Activated CD8-positive, alpha-beta T cell treated with anti-CD3 and anti-CD28 coated beads, Interleukin-2, amount 10 ng/mL, durations not matched to agents 7 days and 5 days (primary cell): ENCODE results near the gene SHC2. TPM values are rescaled to one million over a fixed set of nuclear protein-coding genes. Genes with fewer than 3 reads are reported as not detected.
"Not testable (repeated sequence)": the region's sequence is repeated elsewhere in the genome, so short reads cannot be mapped to it uniquely, and the experiment has no call there.

ENCODE experiments used
- ATAC-seq: fragments of 150-1000 bp; cut with Tn5 transposase; one replicate; pipeline ENCODE4 v1.10.0; 2021; ENCODE audit warnings: moderate library complexity
- CTCF ChIA-PET: fragments of 350-600 bp; sonication (Branson Sonifier 250); formaldehyde crosslinking; loops from one replicate; lab custom pipeline; 2021; ENCODE audit warnings: antibody characterized with exemption; lab: Charles Lee
- POLR2A ChIA-PET: fragments of 350-600 bp; sonication (Branson Sonifier 250); formaldehyde crosslinking; loops from one replicate; lab custom pipeline; 2021; ENCODE audit warnings: antibody characterized with exemption; lab: Charles Lee
- DNase-seq: peaks from one replicate; pipeline ENCODE4 v3.0.0-alpha.2; 2020
- H3K27ac Mint-ChIP-seq: one replicate; pipeline ENCODE4 v1.8.0; 2021; ENCODE audit warnings: mild to moderate bottlenecking, mixed read lengths
- H3K27me3 Mint-ChIP-seq: one replicate; pipeline ENCODE4 v1.8.0; 2021; ENCODE audit warnings: low read depth, mixed read lengths
- H3K36me3 Mint-ChIP-seq: one replicate; pipeline ENCODE4 v1.8.0; 2021; ENCODE audit warnings: low read depth, mixed read lengths
- H3K4me1 Mint-ChIP-seq: one replicate; pipeline ENCODE4 v1.8.0; 2021; ENCODE audit warnings: low read depth, mixed read lengths
- H3K4me3 Mint-ChIP-seq: one replicate; pipeline ENCODE4 v1.8.0; 2021; ENCODE audit warnings: mild to moderate bottlenecking, mixed read lengths
- H3K9me3 Mint-ChIP-seq: one replicate; pipeline ENCODE4 v1.8.0; 2022; ENCODE audit warnings: mixed read lengths; ENCODE audit not compliant: insufficient read depth
- total RNA-seq, 2 experiments: library from RNA; stranded (reverse); gene quantifications; one replicate each; pipeline ENCODE4 v1.2.3, GENCODE V29; 2021

The SHC2 gene
- total RNA-seq, 2 experiments from 2014 or later, result not detected

DNA sequence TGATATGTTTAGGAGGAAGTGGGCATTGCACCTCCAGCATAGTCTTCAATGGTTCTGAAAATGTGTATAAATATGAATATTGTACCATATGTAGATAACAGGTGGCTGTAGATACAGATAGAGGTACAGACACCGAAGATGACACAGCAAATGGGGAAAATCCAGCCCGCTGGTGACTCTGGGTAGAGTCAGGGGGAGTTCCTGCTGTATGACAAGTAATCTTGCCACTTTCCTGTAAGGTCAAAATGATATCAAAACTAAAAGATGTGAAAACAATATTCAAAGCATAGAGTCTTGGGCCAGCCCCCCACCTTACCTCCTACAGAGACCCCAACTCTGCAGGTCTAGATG is 69.7 kb downstream of the SHC2 start:
- H3K27me3 Mint-ChIP-seq, result peaks cover 14% of the 10 kb centered on the region

DNA sequence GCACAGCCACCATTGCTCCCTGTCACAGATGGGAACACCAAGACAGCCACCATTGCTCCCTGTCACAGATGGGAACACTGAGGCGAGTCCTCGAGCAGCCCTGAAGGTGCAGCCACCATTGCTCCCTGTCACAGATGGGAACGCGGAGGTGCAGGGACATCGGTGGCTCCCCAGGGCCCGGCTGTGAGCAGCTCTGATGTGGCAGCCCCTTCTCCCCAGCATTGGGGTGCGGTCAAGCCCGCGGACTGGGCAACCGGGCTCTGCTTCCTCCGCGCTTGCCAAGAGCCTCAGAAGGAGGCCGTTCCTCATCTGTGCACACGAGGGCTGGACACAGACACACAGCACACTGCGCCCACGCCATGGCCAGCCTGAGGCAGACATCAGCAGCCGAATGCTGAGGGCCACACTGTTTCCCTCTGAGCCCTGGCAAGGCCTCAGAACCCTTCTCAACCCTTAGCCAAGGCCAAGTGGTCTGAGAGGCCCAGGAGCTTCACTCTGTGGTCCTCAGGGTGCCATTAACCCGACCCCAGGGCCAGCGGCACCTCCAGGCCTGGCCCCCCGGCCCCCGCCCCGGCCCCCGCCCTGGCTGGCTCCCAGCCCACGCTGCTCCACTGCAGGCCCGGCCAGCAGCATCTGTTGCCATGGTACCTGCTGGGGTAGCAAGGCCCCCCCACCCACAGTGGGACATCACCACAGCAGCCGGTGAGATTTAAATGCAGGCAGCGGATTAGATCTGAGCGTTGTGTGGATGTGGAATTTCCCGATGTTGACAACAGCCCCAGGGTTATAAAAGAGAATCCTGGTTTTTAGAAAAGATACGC is 70.2 kb downstream of the SHC2 start:
- H3K27ac Mint-ChIP-seq, result no peak overlapping the region
- no peak overlapping the region for H3K4me3 Mint-ChIP-seq
- ChIA-PET POLR2A (no interaction called here), CTCF (no interaction called here)
- no peaks in the 10 kb centered on the region for H3K4me1 Mint-ChIP-seq
- peaks cover 4% of the 10 kb centered on the region for H3K36me3 Mint-ChIP-seq
- H3K9me3 Mint-ChIP-seq, result peaks cover 10% of the 10 kb centered on the region
- no peak for DNase-seq
- ATAC-seq, result no peak
- peaks cover 20% of the 10 kb centered on the region for H3K27me3 Mint-ChIP-seq

More for the DNA sequence above, 69.7 kb downstream of the SHC2 start:
- Mint-ChIP-seq H3K27ac (no peak overlapping the region), H3K9me3 (peaks cover 10% of the 10 kb centered on the region), H3K4me1 (no peaks in the 10 kb centered on the region), H3K36me3 (peaks cover 7% of the 10 kb centered on the region), H3K4me3 (no peak overlapping the region)
- no peak for ATAC-seq
- ChIA-PET CTCF (no interaction called here), POLR2A (no interaction called here)
- DNase-seq, result no peak

DNA sequence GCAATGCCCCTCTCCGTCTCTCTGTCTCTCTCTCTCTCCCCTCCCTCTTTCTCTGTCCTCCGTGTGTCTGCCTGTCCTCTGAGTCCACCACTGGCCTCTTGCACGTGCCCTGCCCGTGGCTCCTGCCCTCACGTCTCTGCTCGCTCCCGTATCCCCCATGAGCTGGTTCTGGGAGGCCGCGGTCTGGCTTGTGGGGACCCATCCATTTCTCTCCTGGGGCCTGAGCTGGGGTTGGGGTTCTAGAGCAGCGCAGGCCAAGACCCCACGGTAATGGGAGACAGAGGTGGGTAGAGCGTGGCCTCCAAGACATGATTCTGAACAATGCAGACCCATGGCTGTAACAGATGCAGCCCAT is 70.9 kb downstream of the SHC2 start:
- ChIA-PET CTCF (no interaction called here), POLR2A (no interaction called here)
- no peak for ATAC-seq
- peaks cover 25% of the 10 kb centered on the region for H3K27me3 Mint-ChIP-seq
- no peak overlapping the region for H3K4me3 Mint-ChIP-seq
- H3K36me3 Mint-ChIP-seq, result peaks cover 3% of the 10 kb centered on the region
- no peak for DNase-seq
- H3K4me1 Mint-ChIP-seq, result no peaks in the 10 kb centered on the region
- peaks cover 10% of the 10 kb centered on the region for H3K9me3 Mint-ChIP-seq
- no peak overlapping the region for H3K27ac Mint-ChIP-seq

DNA sequence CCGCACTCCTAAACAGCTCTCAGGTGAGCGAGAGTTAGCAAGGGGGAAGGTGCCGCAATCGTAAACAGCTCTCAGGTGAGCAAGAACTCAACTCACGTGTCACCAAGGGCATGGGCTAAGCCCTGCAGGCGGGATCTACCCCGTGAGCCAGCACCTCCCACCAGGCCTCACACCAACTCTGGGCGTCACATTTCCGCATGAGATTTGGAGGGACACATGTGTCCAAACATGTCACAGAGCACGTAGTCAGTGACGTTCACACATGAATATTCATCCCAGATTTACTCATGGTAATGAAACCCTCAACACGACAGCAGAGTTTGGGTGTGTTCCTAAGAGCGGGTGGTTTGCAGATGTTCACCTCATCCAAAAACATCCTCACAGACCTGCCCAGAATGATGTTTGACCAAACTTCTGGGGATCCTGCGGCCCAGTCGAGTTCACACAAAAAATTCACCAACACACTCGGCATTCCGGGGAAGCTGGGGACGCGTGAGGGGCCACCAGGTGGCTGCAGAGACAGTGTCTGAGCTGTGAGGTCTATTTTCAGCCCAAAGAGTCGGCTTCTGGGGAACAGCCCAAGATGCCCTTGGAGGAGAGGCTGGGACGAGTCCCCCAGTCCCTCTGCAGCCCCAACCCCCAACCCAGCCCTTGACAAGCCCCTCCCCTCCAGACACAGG is 71.4 kb downstream of the SHC2 start:
- POLR2A ChIA-PET, result no interaction called here
- CTCF ChIA-PET, result no interaction called here
- peaks cover 10% of the 10 kb centered on the region for H3K9me3 Mint-ChIP-seq
- DNase-seq, result no peak
- peaks cover 3% of the 10 kb centered on the region for H3K36me3 Mint-ChIP-seq
- no peak overlapping the region for H3K4me3 Mint-ChIP-seq
- H3K27ac Mint-ChIP-seq, result no peak overlapping the region
- H3K4me1 Mint-ChIP-seq, result no peaks in the 10 kb centered on the region
- peaks cover 29% of the 10 kb centered on the region for H3K27me3 Mint-ChIP-seq
- no peak for ATAC-seq

DNA sequence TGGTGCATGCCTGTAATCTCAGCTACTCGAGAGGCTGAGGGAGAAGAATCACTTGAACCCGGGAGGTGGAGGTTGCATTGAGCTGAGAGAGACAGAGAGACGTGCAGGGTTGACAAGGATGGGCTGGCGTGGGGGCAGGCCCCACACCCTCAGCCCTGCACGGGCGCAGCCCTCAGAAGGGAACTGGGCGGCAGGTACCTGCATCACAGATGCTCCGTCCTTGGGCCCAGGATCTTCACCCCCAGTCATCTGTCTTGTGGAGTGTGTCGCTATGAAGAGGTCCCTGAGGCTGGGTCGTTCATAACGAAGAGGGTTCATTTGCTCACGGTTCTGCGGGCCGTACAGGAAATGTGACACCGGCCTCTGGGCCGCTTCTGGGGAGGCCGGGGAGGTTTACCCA is 72.1 kb downstream of the SHC2 start:
- ATAC-seq (no peak), DNase-seq (no peak)
- peaks cover 3% of the 10 kb centered on the region for H3K36me3 Mint-ChIP-seq
- ChIA-PET POLR2A (no interaction called here), CTCF (no interaction called here)
- H3K27me3 Mint-ChIP-seq, result peaks cover 35% of the 10 kb centered on the region
- no peak overlapping the region for H3K4me3 Mint-ChIP-seq
- H3K4me1 Mint-ChIP-seq, result no peaks in the 10 kb centered on the region
- peaks cover 10% of the 10 kb centered on the region for H3K9me3 Mint-ChIP-seq
- H3K27ac Mint-ChIP-seq, result no peak overlapping the region

DNA sequence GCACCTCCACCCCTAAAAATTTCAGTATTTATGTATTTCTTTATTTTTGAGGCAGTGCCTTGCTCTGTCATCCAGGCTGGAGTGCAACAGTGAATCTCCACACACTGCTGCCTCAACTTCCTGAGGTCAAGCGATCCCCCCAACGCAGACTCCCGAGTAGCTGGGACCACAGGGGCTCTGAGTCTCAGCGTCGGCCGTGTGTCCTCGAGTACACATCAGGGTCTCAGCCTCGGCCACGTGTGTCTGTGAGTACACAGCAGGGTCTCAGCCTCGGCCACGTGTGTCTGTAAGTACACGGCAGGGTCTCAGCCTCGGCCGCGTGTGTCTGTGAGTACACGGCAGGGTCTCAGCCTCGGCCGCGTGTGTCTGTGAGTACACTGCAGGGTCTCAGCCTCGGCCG is 73.1 kb downstream of the SHC2 start:
- H3K27me3 Mint-ChIP-seq, result peaks cover 43% of the 10 kb centered on the region
- DNase-seq, result no peak
- no peak overlapping the region for H3K27ac Mint-ChIP-seq
- no peak for ATAC-seq
- ChIA-PET POLR2A (no interaction called here), CTCF (no interaction called here)
- H3K9me3 Mint-ChIP-seq, result peaks cover 6% of the 10 kb centered on the region
- no peak overlapping the region for H3K4me3 Mint-ChIP-seq
- peaks cover 7% of the 10 kb centered on the region for H3K4me1 Mint-ChIP-seq
- H3K36me3 Mint-ChIP-seq, result no peaks in the 10 kb centered on the region

DNA sequence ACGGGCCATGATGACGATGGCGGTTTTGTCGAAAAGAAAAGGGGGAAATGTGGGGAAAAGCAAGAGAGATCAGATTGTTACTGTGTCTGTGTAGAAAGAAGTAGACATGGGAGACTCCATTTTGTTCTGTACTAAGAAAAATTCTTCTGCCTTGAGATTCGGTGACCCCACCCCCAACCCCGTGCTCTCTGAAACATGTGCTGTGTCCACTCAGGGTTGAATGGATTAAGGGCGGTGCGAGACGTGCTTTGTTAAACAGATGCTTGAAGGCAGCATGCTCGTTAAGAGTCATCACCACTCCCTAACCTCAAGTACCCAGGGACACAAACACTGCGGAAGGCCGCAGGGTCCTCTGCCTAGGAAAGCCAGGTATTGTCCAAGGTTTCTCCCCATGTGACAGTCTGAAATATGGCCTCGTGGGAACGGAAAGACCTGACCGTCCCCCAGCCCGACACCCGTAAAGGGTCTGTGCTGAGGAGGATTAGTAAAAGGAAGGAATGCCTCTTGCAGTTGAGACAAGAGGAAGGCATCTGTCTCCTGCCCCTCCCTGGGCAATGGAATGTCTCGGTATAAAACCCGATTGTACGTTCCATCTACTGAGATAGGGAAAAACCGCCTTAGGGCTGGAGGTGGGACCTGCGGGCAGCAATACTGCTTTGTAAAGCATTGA is 74.1 kb downstream of the SHC2 start:
- peaks cover 47% of the 10 kb centered on the region for H3K27me3 Mint-ChIP-seq
- H3K36me3 Mint-ChIP-seq, POLR2A ChIA-PET, H3K27ac Mint-ChIP-seq, DNase-seq, H3K9me3 Mint-ChIP-seq, ATAC-seq, CTCF ChIA-PET, H3K4me3 Mint-ChIP-seq: not testable (repeated sequence)
- H3K4me1 Mint-ChIP-seq, result peaks cover 13% of the 10 kb centered on the region

DNA sequence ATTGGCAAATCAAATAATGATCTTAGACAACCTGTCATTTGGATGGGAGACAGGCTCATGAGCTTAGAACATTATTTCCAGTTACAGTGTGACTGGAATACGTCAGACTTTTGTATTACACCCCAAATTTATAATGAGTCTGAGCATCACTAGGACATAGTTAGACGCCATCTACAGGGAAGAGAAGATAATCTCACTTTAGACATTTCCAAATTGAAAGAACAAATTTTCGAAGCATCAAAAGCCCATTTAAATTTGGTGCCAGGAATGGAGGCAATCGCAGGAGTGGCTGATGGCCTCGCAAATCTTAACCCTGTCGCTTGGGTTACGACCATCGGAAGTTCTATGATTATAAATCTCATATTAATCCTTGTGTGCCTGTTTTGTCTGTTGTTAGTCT is 74.6 kb downstream of the SHC2 start:
- H3K9me3 Mint-ChIP-seq, DNase-seq, H3K36me3 Mint-ChIP-seq, ATAC-seq, CTCF ChIA-PET, H3K4me3 Mint-ChIP-seq, H3K27ac Mint-ChIP-seq, POLR2A ChIA-PET: not testable (repeated sequence)
- H3K4me1 Mint-ChIP-seq, result peaks cover 13% of the 10 kb centered on the region
- peaks cover 47% of the 10 kb centered on the region for H3K27me3 Mint-ChIP-seq

DNA sequence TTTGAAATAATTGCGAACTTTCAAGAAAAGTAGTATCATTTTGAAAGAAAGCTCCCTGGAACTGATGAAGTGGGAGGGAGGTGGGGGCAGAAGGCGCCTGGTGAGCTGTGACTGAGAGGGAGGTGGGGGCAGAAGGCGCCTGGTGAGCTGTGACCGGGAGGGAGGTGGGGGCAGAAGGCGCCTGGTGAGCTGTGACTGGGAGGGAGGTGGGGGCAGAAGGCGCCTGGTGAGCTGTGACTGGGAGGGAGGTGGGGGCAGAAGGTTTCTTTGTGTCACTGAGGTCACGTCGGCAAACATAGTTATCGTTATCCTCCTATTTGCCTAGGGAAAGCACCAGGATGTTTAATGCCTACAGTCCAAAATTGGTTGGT is 76.0 kb downstream of the SHC2 start:
- Mint-ChIP-seq H3K9me3 (no peaks in the 10 kb centered on the region), H3K27me3 (peaks cover 47% of the 10 kb centered on the region), H3K36me3 (no peaks in the 10 kb centered on the region), H3K27ac (no peak overlapping the region), H3K4me1 (peaks cover 13% of the 10 kb centered on the region), H3K4me3 (no peak overlapping the region)
- CTCF ChIA-PET, result interaction anchor here (1.0 to 1.5 kb wide), 2 partner anchors 122 to 126 kb away, joined by 3 to 7 read pairs; partner anchors contain the start of gene TPGS1
- no peak for ATAC-seq
- no peak for DNase-seq
- POLR2A ChIA-PET, result no interaction called here

DNA sequence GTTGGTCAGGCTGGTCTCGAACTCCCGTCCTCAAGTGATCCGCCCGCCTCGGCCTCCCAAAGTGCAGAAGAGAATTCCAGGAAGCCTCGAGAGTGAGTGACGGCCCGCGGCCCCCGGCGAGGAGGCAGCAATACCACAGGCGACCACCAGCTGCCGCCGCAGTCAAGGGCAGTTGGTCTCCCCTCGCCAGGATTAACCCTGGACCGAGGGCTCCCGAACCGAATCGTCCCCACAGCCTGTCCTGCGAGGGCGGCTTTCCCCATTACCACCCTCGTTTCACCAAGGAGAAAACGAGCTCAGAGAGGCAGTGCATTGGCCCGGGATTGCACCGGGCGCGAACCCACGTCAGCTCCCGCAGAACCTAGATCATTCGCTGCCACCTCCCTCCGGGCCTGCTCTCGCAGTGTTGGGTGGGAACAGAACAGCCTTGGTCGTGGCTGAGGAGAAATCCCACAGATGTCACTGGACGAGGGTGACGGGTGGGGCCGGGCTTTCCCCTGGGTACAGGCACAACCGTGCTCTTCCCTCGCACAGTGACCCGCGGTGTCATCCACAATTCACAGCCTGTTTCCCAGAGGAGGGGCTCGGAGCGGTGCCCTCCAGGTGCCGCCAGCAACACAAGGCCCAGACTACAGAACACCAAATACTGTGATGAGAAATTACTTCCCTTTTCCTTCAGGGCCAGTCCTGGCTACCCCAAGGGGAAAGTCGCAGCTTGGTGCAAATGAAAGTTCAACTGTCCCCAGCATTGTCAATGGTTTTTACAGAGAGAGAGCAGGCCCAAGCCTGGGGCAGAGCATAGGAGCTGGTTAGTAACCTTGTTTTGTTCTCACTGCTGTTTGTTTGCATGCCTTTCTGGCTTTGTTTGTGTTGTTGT is 76.7 kb downstream of the SHC2 start:
- H3K27ac Mint-ChIP-seq, result no peak overlapping the region
- POLR2A ChIA-PET, result no interaction called here
- DNase-seq (no peak), ATAC-seq (no peak)
- no peaks in the 10 kb centered on the region for H3K9me3 Mint-ChIP-seq
- peaks cover 13% of the 10 kb centered on the region for H3K4me1 Mint-ChIP-seq
- CTCF ChIA-PET, result interaction anchor here (1.0 to 1.5 kb wide), 2 partner anchors 122 to 127 kb away, joined by 3 to 7 read pairs; partner anchors contain the start of gene TPGS1
- H3K27me3 Mint-ChIP-seq, result peaks cover 47% of the 10 kb centered on the region
- no peaks in the 10 kb centered on the region for H3K36me3 Mint-ChIP-seq
- H3K4me3 Mint-ChIP-seq, result no peak overlapping the region

DNA sequence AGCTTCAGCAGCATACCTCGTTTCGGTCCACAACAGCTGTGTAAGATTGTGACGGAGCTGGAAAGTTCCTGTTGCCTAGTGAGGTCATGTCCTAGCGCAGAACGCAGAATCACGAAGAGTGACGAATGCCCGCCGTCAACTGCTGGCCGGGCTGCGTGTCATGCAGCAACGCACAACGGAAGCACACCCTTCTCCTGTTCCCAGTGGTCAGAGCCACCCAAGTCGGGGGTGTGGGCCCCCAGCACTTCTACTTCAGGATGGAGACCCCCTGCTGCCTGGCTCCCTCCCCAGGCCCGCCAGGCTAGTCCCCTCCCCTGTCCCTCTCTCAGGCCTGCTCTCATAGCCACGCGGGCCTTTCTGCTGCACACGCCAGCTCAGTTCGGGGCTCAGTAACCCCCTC is 77.8 kb downstream of the SHC2 start:
- peaks cover 42% of the 10 kb centered on the region for H3K27me3 Mint-ChIP-seq
- DNase-seq, result no peak
- no peak overlapping the region for H3K27ac Mint-ChIP-seq
- peaks cover 13% of the 10 kb centered on the region for H3K4me1 Mint-ChIP-seq
- POLR2A ChIA-PET, result no interaction called here
- H3K9me3 Mint-ChIP-seq, result no peaks in the 10 kb centered on the region
- no peak overlapping the region for H3K4me3 Mint-ChIP-seq
- CTCF ChIA-PET, result interaction anchor here (1.2 to 1.3 kb wide), 2 partner anchors 123 to 128 kb away, joined by 3 read pairs; no protein-coding TSS in a partner anchor
- no peak for ATAC-seq
- H3K36me3 Mint-ChIP-seq, result no peaks in the 10 kb centered on the region
